Heart right ventricle (tissue), 16 donors: ENCODE data around the gene PTBP2. TPM values are rescaled to one million over a fixed set of nuclear protein-coding genes. Genes with fewer than 3 reads are reported as not detected.

ENCODE experiments used
- ATAC-seq, 8 donors: fragments of 200-7000 bp; cut with Tn5 transposase; one replicate each; pipeline ENCODE4 v1.9.1; 2020; ENCODE audit warnings: mild to moderate bottlenecking in 8 of 8, moderate library complexity in 8 of 8, moderate number of reproducible peaks in 1 of 8
- DNase-seq, 2 donors: peaks; one replicate each; pipeline ENCODE4 v3.0.0-alpha.2; 2020
- H3K27ac ChIP-seq, 10 donors: fragments of 200-600 bp; sonication (generic) in 2 of 10; one replicate each; pipeline versions ENCODE4 v1.5.0 to v1.8.0; 2020 to 2022; ENCODE audit warnings: mild to moderate bottlenecking in 3 of 10
- H3K27me3 ChIP-seq, 7 donors: fragments of 200-600 bp; one replicate each; pipeline ENCODE4 v1.8.0; 2021 to 2022; ENCODE audit warnings: mild to moderate bottlenecking in 2 of 7
- H3K36me3 ChIP-seq, 9 donors: fragments of 200-600 bp; sonication (generic) in 1 of 9; one replicate each; pipeline versions ENCODE4 v1.5.0 to v1.8.0; 2020 to 2022; ENCODE audit warnings: mild to moderate bottlenecking in 2 of 9
- H3K4me1 ChIP-seq, 9 donors: fragments of 200-600 bp; sonication (generic) in 1 of 9; one replicate each; pipeline versions ENCODE4 v1.5.0 to v1.8.0; 2020 to 2022; ENCODE audit warnings: mild to moderate bottlenecking in 4 of 9
- H3K4me3 ChIP-seq, 10 donors: fragments of 200-600 bp; sonication (generic) in 2 of 10; one replicate each; pipeline versions ENCODE4 v1.5.0 to v1.8.0; 2020 to 2022; ENCODE audit warnings: mild to moderate bottlenecking in 7 of 10, moderate library complexity in 2 of 10
- H3K9me3 ChIP-seq, 11 donors: fragments of 200-600 bp in 10 of 11; sonication (generic) in 2 of 11; one replicate each; pipeline versions ENCODE4 v1.5.0 to v1.8.0; 2013 to 2022; ENCODE audit warnings: mild to moderate bottlenecking in 2 of 11, control low read depth in 1 of 11, moderate library complexity in 1 of 11
- CTCF ChIP-seq, 9 donors: fragments of 200-600 bp; sonication (generic) in 2 of 9; IDR thresholded peaks; one replicate each; pipeline versions ENCODE4 v1.5.0 to v1.8.0; 2021 to 2022; ENCODE audit warnings: antibody characterized with exemption in 9 of 9, mild to moderate bottlenecking in 5 of 9, moderate library complexity in 1 of 9
- WGBS, 2 donors: extraction: QIAGEN DNeasy Blood & Tissue Kit; methylation state at CpG; one replicate each; pipeline ENCODE4 v1.1.7; 2013; ENCODE audit warnings: inconsistent platforms in 1 of 2; 5-methylcytosine and 5-hydroxymethylcytosine counted together
- intact Hi-C, 10 donors: fragments of 100-400 bp; cut with DNase I; formaldehyde crosslinking; loops; one replicate each; pipeline versions ENCODE4 v1.11.1 to v1.14.2; 2022
- polyA plus RNA-seq, 2 donors: library from polyadenylated mRNA; stranded (reverse); fragments of 200-250 nt; gene quantifications; one replicate each; pipeline ENCODE4 v1.2.3, GENCODE V29; 2013
- total RNA-seq, 10 donors: library from RNA; stranded (reverse); fragmentation: NEBNext Ultra II Directional in 3 of 10; extraction: Animal tissue kit (Norgen Biotek cat#: 25700) in 3 of 10; gene quantifications; one replicate each; pipeline versions ENCODE4 v1.2.1 to v1.2.4, GENCODE V29; 2021 to 2023
- donor health status: Arrhythmogenic right ventricular cardiomyopathy.
- donor health status: ischemic (EF 13 %, LVEDD 7.1; RV severe dilation, severe dysfunction).
- donor health status: healthy with polysubstance abuse.
- donor health status: DM: no; HTN: yes; CAD: no.
- donor health status: DM: no; HTN: no; CAD: no.
- donor health status: ischemic (EF 25% LVEDD 6.9; RV normal size, moderate dysfunction).
- donor health status: ischemic (EF 25% LVEDD 5.7; RV mildly dilated, moderate dysfunction).
- donor health status: healthy.
- donor health status: DM: yes; HTN: yes; CAD: no.
- donor health status: Ischemic cardiomyopathy.
- donor health status: ischemic (EF 35%, LVEDD 5.7; RV mildly dilated, moderate dysfunction).
- donor health status: nonischemic (EF 11% LVEDD 7.7; RV severe dilation, severe dysfunction).
- donor health status: DM: yes; HTN: yes; CAD: no.
- donor health status: PGD.
- donor health status: ischemic (EF 29% LVEDD 5.4; RV normal size, mild dysfunction).
- donor health status: nonischemic (EF 23%, LVEDD 6.1; RV moderate dilation, normal function).

Gene PTBP2
- total and polyA plus RNA-seq, 12 donors, result 4.9 to 29.3 (median 12.5) TPM

- Histone ChIP-seq H3K27ac (peak overlapping the region; percentile 89 to 98 (median 94)), H3K27me3 (no peaks in the 10 kb centered on the region), H3K9me3 (no peaks in the 10 kb centered on the region), H3K4me3 (peak overlapping the region; percentile 71 to 95 (median 92)), H3K4me1 (peaks cover 0 to 35% (median 24%) of the 10 kb centered on the region in 9 donors), H3K36me3 (peaks cover 0 to 31% (median 0%) of the 10 kb centered on the region in 9 donors)
- ATAC-seq (peak; percentile 70 to 95 (median 90)), DNase-seq (peak; percentile 68 to 73)
- intact Hi-C loops, result loop anchor here in 4 of 10 donors (10.0 kb wide), 4 partner anchors 82 to 1102 kb away; no protein-coding TSS in a partner anchor
- TF ChIP-seq CTCF (IDR thresholded peaks at IDR 0.05), result no peak
- WGBS, 2 donors, result 1% methylated on average over 25 to 29 of the region's 29 CpGs
Measured at GRCh38 chr1:96722161-96722922, 758 bp downstream of the PTBP2 start.

- ATAC-seq (no peak), DNase-seq (no peak)
- Histone ChIP-seq H3K4me3 (peak overlapping the region in 9 of 10 donors; percentile 71 to 95 (median 92)), H3K36me3 (peaks cover 0 to 32% (median 0%) of the 10 kb centered on the region in 9 donors), H3K27ac (peak overlapping the region in 8 of 10 donors; percentile 89 to 98 (median 95)), H3K9me3 (no peaks in the 10 kb centered on the region), H3K4me1 (peaks cover 0 to 37% (median 24%) of the 10 kb centered on the region in 9 donors), H3K27me3 (no peaks in the 10 kb centered on the region)
- intact Hi-C loops, result loop anchor here in 4 of 10 donors (10.0 kb wide), 4 partner anchors 82 to 1102 kb away; no protein-coding TSS in a partner anchor
- no peak for TF ChIP-seq CTCF (IDR thresholded peaks at IDR 0.05)
- 26 to 43% methylated on average over 3 of the region's 3 CpGs for WGBS, 2 donors
Measured at GRCh38 chr1:96722958-96723357, 1.4 kb downstream of the PTBP2 start.

- DNase-seq, result no peak
- ATAC-seq, result no peak
- Histone ChIP-seq H3K4me3 (peak overlapping the region in 8 of 10 donors; percentile 71 to 95 (median 92)), H3K36me3 (peaks cover 0 to 37% (median 0%) of the 10 kb centered on the region in 9 donors), H3K9me3 (no peaks in the 10 kb centered on the region), H3K27me3 (no peaks in the 10 kb centered on the region), H3K4me1 (peaks cover 0 to 40% (median 25%) of the 10 kb centered on the region in 9 donors), H3K27ac (peak overlapping the region in 5 of 10 donors; percentile 95 to 98 (median 96))
- no peak for TF ChIP-seq CTCF (IDR thresholded peaks at IDR 0.05)
- intact Hi-C loops, result loop anchor here in 4 of 10 donors (10.0 kb wide), 4 partner anchors 81 to 1101 kb away; no protein-coding TSS in a partner anchor
- 45 to 47% methylated on average over 4 of the region's 4 CpGs for WGBS, 2 donors
Measured at GRCh38 chr1:96723377-96723776, 1.8 kb downstream of the PTBP2 start.

GRCh38 chr1:96723936-96724335 lies 2.4 kb downstream of the PTBP2 start:
- DNase-seq, result no peak
- Histone ChIP-seq H3K36me3 (peaks cover 0 to 41% (median 0%) of the 10 kb centered on the region in 9 donors), H3K27ac (peak overlapping the region in 1 of 10 donors; percentile 96), H3K9me3 (no peaks in the 10 kb centered on the region), H3K4me1 (peaks cover 0 to 45% (median 30%) of the 10 kb centered on the region in 9 donors), H3K4me3 (peak overlapping the region in 3 of 10 donors; percentile 76 to 95 (median 91)), H3K27me3 (no peaks in the 10 kb centered on the region)
- ATAC-seq, result no peak
- TF ChIP-seq CTCF (IDR thresholded peaks at IDR 0.05), result no peak
- 59 to 70% methylated on average over 3 of the region's 3 CpGs for WGBS, 2 donors
- intact Hi-C loops, result loop anchor here in 4 of 10 donors (10.0 kb wide), 4 partner anchors 81 to 1101 kb away; no protein-coding TSS in a partner anchor
